ENCODE results near the gene CEP76. TPM values are rescaled to one million over a fixed set of nuclear protein-coding genes. Genes with fewer than 3 reads are reported as not detected.

CEP76 gene
- total RNA-seq, 4 donors from 2014 or later, result 5.6 to 35.6 (median 11.7) TPM

DNA sequence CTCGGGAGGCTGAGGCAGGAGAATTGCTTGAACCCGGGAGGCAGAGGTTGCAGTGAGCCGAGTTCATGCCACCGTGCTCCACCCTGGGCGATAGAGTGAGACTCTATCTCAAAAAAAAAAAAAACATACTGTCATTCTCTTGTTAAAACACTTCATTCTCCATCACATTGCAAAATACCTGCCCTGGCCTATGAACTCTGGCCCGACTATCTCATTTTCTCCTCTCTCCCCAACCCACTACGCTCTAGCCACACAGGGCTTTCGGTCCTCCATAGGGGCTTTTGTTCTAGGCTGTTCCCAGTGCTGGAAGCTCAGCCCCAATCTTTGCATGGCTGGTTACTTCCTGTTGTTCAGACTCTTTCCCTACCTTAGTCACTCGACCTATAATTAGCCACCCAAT, 10.3 kb downstream of the CEP76 start:
- DNase-seq, result no peak
- Histone ChIP-seq H3K4me1 (no peaks in the 10 kb centered on the region), H3K9me3 (no peaks in the 10 kb centered on the region), H3K36me3 (no peaks in the 10 kb centered on the region), H3K27me3 (no peaks in the 10 kb centered on the region), H3K27ac (no peak overlapping the region), H3K4me3 (no peak overlapping the region)
- intact Hi-C loops (cut with DNase I; ENCODE audit: low total_unique reads), result no loop called here
- TF ChIP-seq CTCF (IDR thresholded peaks at IDR 0.05), result no peak
- TF ChIP-seq POLR2A (IDR thresholded peaks at IDR 0.05), result no peak

DNA sequence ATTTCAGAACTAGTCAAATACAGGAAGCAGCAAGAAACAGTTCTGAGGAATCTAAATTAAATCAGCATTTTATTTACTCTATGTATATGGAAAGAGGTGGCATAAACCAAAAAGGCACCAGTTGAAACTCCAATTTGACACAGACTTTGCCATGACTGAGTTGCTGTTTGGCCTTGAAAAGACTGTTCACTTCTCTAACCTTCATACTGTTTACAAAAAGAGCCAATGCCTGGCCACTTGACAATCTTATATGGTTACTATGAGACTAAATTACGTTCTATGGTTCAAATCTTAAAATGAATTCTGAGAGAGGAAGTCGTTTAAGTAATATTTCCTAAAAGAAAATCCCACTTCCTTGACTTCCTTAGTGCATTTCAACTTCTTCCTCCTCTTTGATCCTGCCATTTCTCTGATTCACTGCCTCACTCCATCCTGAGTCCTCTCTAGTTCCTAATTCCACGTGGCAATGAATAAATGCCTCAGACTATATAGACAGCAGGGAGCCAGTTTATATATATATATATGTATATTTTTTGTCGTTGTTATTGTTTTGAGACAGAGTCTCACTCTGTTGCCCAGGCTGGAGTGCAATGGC, 13.2 kb downstream of the CEP76 start:
- DNase-seq, result no peak
- TF ChIP-seq CTCF (IDR thresholded peaks at IDR 0.05) (no peak), POLR2A (IDR thresholded peaks at IDR 0.05) (no peak)
- no peaks in the 10 kb centered on the region for H3K36me3 ChIP-seq
- intact Hi-C loops (cut with DNase I; ENCODE audit: low total_unique reads), result no loop called here
- no peaks in the 10 kb centered on the region for H3K27me3 ChIP-seq
- H3K4me3 ChIP-seq, result no peak overlapping the region
- H3K4me1 ChIP-seq, result no peaks in the 10 kb centered on the region
- no peak overlapping the region for H3K27ac ChIP-seq
- no peaks in the 10 kb centered on the region for H3K9me3 ChIP-seq

DNA sequence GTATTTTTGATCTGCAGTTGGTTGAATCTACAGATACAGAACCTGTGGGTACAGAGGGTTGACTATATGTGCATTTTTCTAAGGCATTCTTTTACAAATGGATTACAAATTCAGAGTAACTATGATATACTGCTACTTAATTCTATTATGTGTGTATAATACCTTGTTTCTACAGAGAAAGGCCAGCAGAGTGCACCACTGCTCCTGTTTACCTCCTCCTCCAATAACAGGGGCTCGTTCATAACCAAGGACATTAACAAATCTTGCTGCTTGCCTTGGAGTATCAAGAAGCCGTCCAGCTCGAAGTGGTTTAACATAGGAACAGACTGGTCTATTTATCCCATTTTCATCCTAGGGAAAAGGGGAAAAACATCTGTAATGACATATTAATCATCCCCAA, 16.4 kb downstream of the CEP76 start:
- no peak overlapping the region for H3K27ac ChIP-seq
- no peak overlapping the region for H3K4me3 ChIP-seq
- no peaks in the 10 kb centered on the region for H3K9me3 ChIP-seq
- intact Hi-C loops (cut with DNase I; ENCODE audit: low total_unique reads), result no loop called here
- no peak for DNase-seq
- no peaks in the 10 kb centered on the region for H3K27me3 ChIP-seq
- H3K36me3 ChIP-seq, result no peaks in the 10 kb centered on the region
- no peaks in the 10 kb centered on the region for H3K4me1 ChIP-seq
- TF ChIP-seq CTCF (IDR thresholded peaks at IDR 0.05) (no peak), POLR2A (IDR thresholded peaks at IDR 0.05) (no peak)

DNA sequence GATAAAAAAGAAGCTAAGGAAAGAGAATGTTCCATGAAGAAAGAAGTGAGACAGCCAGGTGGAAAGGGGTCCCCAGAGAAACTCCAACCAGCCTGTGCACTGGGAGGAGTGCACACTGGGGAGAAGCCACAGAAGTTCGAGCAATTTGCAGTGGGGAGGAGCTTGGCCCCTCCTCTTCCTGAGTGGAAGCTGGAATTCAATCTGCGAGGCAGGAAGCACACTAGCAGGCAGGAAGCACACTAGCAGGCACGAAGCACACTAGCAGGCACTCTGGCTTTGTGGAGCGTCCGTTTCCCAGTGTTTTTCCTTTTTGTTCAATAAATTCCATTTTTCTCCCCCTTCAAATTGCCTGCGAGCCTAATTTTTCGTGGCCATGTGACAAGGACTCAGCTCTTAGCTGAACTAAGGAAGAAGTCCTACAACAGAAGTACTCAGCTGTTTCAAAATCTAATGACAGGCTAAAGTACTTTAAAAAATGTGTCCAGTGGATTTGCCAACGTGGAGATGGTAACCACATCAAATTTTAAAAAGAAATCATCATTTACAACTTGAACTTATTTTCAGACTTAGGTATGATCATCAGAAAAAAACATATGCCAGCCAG, 23.2 kb downstream of the CEP76 start:
- DNase-seq, result peak; percentile 44 to 56

More for the DNA sequence above, 23.2 kb downstream of the CEP76 start:
- peak overlapping the region; percentile 42 to 77 for H3K27ac ChIP-seq
- intact Hi-C loops (cut with DNase I; ENCODE audit: low total_unique reads), result no loop called here
- no peaks in the 10 kb centered on the region for H3K9me3 ChIP-seq
- no peak overlapping the region for H3K4me3 ChIP-seq
- no peaks in the 10 kb centered on the region for H3K4me1 ChIP-seq
- TF ChIP-seq CTCF (IDR thresholded peaks at IDR 0.05), result no peak
- peak in 1 of 2 donors; percentile 57 for TF ChIP-seq POLR2A (IDR thresholded peaks at IDR 0.05)
- no peaks in the 10 kb centered on the region for H3K36me3 ChIP-seq
- no peaks in the 10 kb centered on the region for H3K27me3 ChIP-seq
